DMS 273 (cell line): Measurements from ENCODE around the gene GRB10.

ENCODE experiments used
- DNase-seq: peaks from one replicate; lab custom pipeline; 2025; ENCODE audit not compliant: unreplicated experiment; lab: John Stamatoyannopoulos, UW

Gene GRB10

GRCh38 chr7:50782375-50783208, at the start of gene GRB10:
Gene GRB10, minus strand, starts transcription at chr7:50782896. Its CDS starts 50,574 bp downstream, at chr7:50732322.
- peak; percentile 73 for DNase-seq

GRCh38 chr7:50828801-50829200, 46.1 kb upstream of the GRB10 start:
- DNase-seq = no peak

GRCh38 chr7:50828116-50828515, 45.4 kb upstream of the GRB10 start:
- no peak for DNase-seq

GRCh38 chr7:50827281-50827680, 44.6 kb upstream of the GRB10 start:
- DNase-seq = no peak

- no peak for DNase-seq
Measured at GRCh38 chr7:50826371-50827172, 43.9 kb upstream of the GRB10 start.

GRCh38 chr7:50825465-50825864, 42.8 kb upstream of the GRB10 start:
- DNase-seq = no peak

- no peak for DNase-seq
Measured at GRCh38 chr7:50824882-50825281, 42.2 kb upstream of the GRB10 start.

- no peak for DNase-seq
Measured at GRCh38 chr7:50822706-50823105, 40.0 kb upstream of the GRB10 start.

GRCh38 chr7:50822110-50822509, 39.4 kb upstream of the GRB10 start:
- no peak for DNase-seq

GRCh38 chr7:50821457-50822008, 38.8 kb upstream of the GRB10 start:
- no peak for DNase-seq

- DNase-seq = no peak
Measured at GRCh38 chr7:50818324-50818723, 35.6 kb upstream of the GRB10 start.

GRCh38 chr7:50817561-50817960, 34.9 kb upstream of the GRB10 start:
- DNase-seq = no peak

- no peak for DNase-seq
Measured at GRCh38 chr7:50815138-50815537, 32.4 kb upstream of the GRB10 start.

- DNase-seq = no peak
Measured at GRCh38 chr7:50814166-50814565, 31.5 kb upstream of the GRB10 start.

GRCh38 chr7:50812841-50813475, 30.3 kb upstream of the GRB10 start:
- peak; percentile 65 for DNase-seq

- no peak for DNase-seq
Measured at GRCh38 chr7:50812094-50812493, 29.4 kb upstream of the GRB10 start.

GRCh38 chr7:50808282-50808888, 25.7 kb upstream of the GRB10 start:
- peak; percentile 30 for DNase-seq

GRCh38 chr7:50807026-50807730, 24.5 kb upstream of the GRB10 start:
- no peak for DNase-seq

- DNase-seq = no peak
Measured at GRCh38 chr7:50806143-50806542, 23.4 kb upstream of the GRB10 start.

GRCh38 chr7:50805447-50806125, 22.9 kb upstream of the GRB10 start:
- DNase-seq = no peak
